ENCODE measurements around the gene STPG3.

Gene STPG3

GRCh38 chr9:137221506-137222111 is 29.5 kb upstream of the STPG3 start:
- H3K4me3 ChIP-seq (ENCODE audit: low read depth, low read length) = peak overlapping the region; percentile 24

- peak within 1 kb of the TSS; percentile 24 for H3K4me3 ChIP-seq (ENCODE audit: low read depth, low read length)
Measured at GRCh38 chr9:137222190-137223077, 28.7 kb upstream of the STPG3 start, which contains the start of gene RNF208. RNF208 (minus strand) TSS chr9:137222240; CDS start chr9:137221212, 1,028 bp downstream.

GRCh38 chr9:137223078-137223970 is 27.8 kb upstream of the STPG3 start:
- H3K4me3 ChIP-seq (ENCODE audit: low read depth, low read length) = peak overlapping the region; percentile 81

- peak within 1 kb of the TSS; percentile 81 for H3K4me3 ChIP-seq (ENCODE audit: low read depth, low read length)
Measured at GRCh38 chr9:137224830-137225694, 26.0 kb upstream of the STPG3 start, which contains the start of gene CYSRT1. CYSRT1 (plus strand) TSS chr9:137225174; CDS start chr9:137225622, 448 bp downstream.

GRCh38 chr9:137225699-137226331 is 25.3 kb upstream of the STPG3 start:
- H3K4me3 ChIP-seq (ENCODE audit: low read depth, low read length) = no peak overlapping the region

- H3K4me3 ChIP-seq (ENCODE audit: low read depth, low read length) = no peak overlapping the region
Measured at GRCh38 chr9:137226338-137227053, 24.6 kb upstream of the STPG3 start.

GRCh38 chr9:137227054-137227852 is 23.8 kb upstream of the STPG3 start, which contains the start of gene RNF224:
RNF224 (plus strand) TSS chr9:137227502; CDS start chr9:137228336, 834 bp downstream.
- no peak within 1 kb of the TSS for H3K4me3 ChIP-seq (ENCODE audit: low read depth, low read length)

GRCh38 chr9:137227853-137228505 is 23.1 kb upstream of the STPG3 start:
- H3K4me3 ChIP-seq (ENCODE audit: low read depth, low read length) = no peak overlapping the region

GRCh38 chr9:137228506-137228967 is 22.5 kb upstream of the STPG3 start:
- no peak overlapping the region for H3K4me3 ChIP-seq (ENCODE audit: low read depth, low read length)

GRCh38 chr9:137228968-137229896 is 21.9 kb upstream of the STPG3 start:
- H3K4me3 ChIP-seq (ENCODE audit: low read depth, low read length) = no peak overlapping the region

GRCh38 chr9:137229903-137230704 is 21.0 kb upstream of the STPG3 start:
- no peak overlapping the region for H3K4me3 ChIP-seq (ENCODE audit: low read depth, low read length)

GRCh38 chr9:137230705-137231371 is 20.2 kb upstream of the STPG3 start, which contains the start of gene SLC34A3:
SLC34A3 (plus strand) TSS chr9:137230901; CDS start chr9:137231703, 802 bp downstream.
- no peak within 1 kb of the TSS for H3K4me3 ChIP-seq (ENCODE audit: low read depth, low read length)

GRCh38 chr9:137231372-137232039 is 19.6 kb upstream of the STPG3 start:
- H3K4me3 ChIP-seq (ENCODE audit: low read depth, low read length) = no peak overlapping the region

- H3K4me3 ChIP-seq (ENCODE audit: low read depth, low read length) = no peak overlapping the region
Measured at GRCh38 chr9:137232101-137232500, 19.0 kb upstream of the STPG3 start.
